Lung (tissue), 12 donors: ENCODE measurements around the gene MUCL3. TPM values are rescaled to one million over a fixed set of nuclear protein-coding genes. Genes with fewer than 3 reads are reported as not detected.
"Not testable (repeated sequence)": the region's sequence is repeated elsewhere in the genome, so short reads cannot be mapped to it uniquely, and the experiment has no call there.

ENCODE experiments used
- ATAC-seq: fragments of 200-7000 bp; cut with Tn5 transposase; one replicate; pipeline ENCODE4 v1.9.1; 2020; ENCODE audit warnings: moderate number of reproducible peaks; ENCODE audit not compliant: insufficient read depth, low FRiP score
- DNase-seq, 3 donors: peaks; one replicate each; pipeline ENCODE4 v3.0.0-alpha.2; 2013 to 2017
- H3K27ac ChIP-seq, 2 donors: one replicate each; pipeline ENCODE4 v1.5.1; 2013; ENCODE audit warnings: mild to moderate bottlenecking in 2 of 2, moderate library complexity in 2 of 2, control low read depth in 1 of 2, inconsistent platforms in 1 of 2, low read depth in 1 of 2, low read length in 1 of 2
- H3K27me3 ChIP-seq, 3 donors: one replicate each; pipeline ENCODE4 v1.5.1; 2013; ENCODE audit warnings: low read length in 2 of 3; ENCODE audit not compliant: control insufficient read depth in 3 of 3, insufficient read depth in 3 of 3
- H3K36me3 ChIP-seq, 4 donors: one replicate each; pipeline ENCODE4 v1.5.1; 2013; ENCODE audit warnings: low read length in 4 of 4, mild to moderate bottlenecking in 1 of 4, moderate library complexity in 1 of 4; ENCODE audit not compliant: control insufficient read depth in 4 of 4, insufficient read depth in 4 of 4
- H3K4me1 ChIP-seq, 5 donors: one replicate each; pipeline ENCODE4 v1.5.1; 2013; ENCODE audit warnings: low read length in 5 of 5, mild to moderate bottlenecking in 2 of 5, moderate library complexity in 1 of 5; ENCODE audit not compliant: control insufficient read depth in 5 of 5, insufficient read depth in 5 of 5
- H3K4me3 ChIP-seq: one replicate; pipeline ENCODE4 v1.5.1; 2013; ENCODE audit warnings: mild to moderate bottlenecking, control low read depth, moderate library complexity
- H3K9ac ChIP-seq, 2 donors: one replicate each; pipeline ENCODE4 v1.5.1; 2013; ENCODE audit warnings: low read length in 2 of 2, control low read depth in 1 of 2; ENCODE audit not compliant: insufficient read depth in 1 of 2
- H3K9me3 ChIP-seq, 4 donors: one replicate each; pipeline ENCODE4 v1.5.1; 2013; ENCODE audit warnings: low read length in 3 of 4, mild to moderate bottlenecking in 1 of 4, moderate library complexity in 1 of 4; ENCODE audit not compliant: control insufficient read depth in 4 of 4, insufficient read depth in 3 of 4
- CTCF ChIP-seq: IDR thresholded peaks from 2 replicates; pipeline ENCODE4 v1.5.1; 2012; ENCODE audit warnings: mild to moderate bottlenecking; ENCODE audit errors: control extremely low read depth, extremely low read depth
- WGBS, 2 donors: extraction: QIAGEN DNeasy Blood & Tissue Kit; methylation state at CpG; one replicate each; pipeline ENCODE4 v1.1.7; 2013; 5-methylcytosine and 5-hydroxymethylcytosine counted together
- polyA plus RNA-seq, 2 donors: library from polyadenylated mRNA; stranded (reverse); fragments of 200-250 nt; gene quantifications; one replicate each; pipeline ENCODE4 v1.2.1, GENCODE V29; 2013
- total RNA-seq, 2 donors: library from RNA; depleted of rRNA in 1 of 2; stranded (reverse); fragments of >200 nt in 1 of 2; gene quantifications; one replicate each; pipeline ENCODE4 v1.2.1, GENCODE V29; 2014 to 2021
- donor health status: control.
- donor health status: control.
- donor health status: Bipolar disorder and iron deficiency.
- donor health status: healthy.
- donor health status: DM: yes; HTN: yes; CAD: no.

The MUCL3 gene
- total and polyA plus RNA-seq, 4 donors = 0.47 to 6.4 (median 2.0) TPM

- Histone ChIP-seq H3K9me3 (no peaks in the 10 kb centered on the region), H3K27me3 (no peaks in the 10 kb centered on the region), H3K4me1 (peaks cover 0 to 16% (median 11%) of the 10 kb centered on the region in 5 donors), H3K27ac (no peak overlapping the region), H3K9ac (no peak overlapping the region), H3K36me3 (peaks cover 7 to 46% (median 19%) of the 10 kb centered on the region in 4 donors), H3K4me3 (no peak overlapping the region)
- 83 to 90% methylated on average over 8 of the region's 8 CpGs for WGBS, 2 donors
- ATAC-seq (no peak), DNase-seq (no peak)
- TF ChIP-seq CTCF = no peak
These were observed 22.1 kb upstream of the MUCL3 start for GRCh38 chr6:30918670-30919069.

GRCh38 chr6:30922447-30922852 lies 18.3 kb upstream of the MUCL3 start:
- H3K27me3 ChIP-seq = no peaks in the 10 kb centered on the region
- ATAC-seq = no peak
- H3K4me3 ChIP-seq = no peak overlapping the region
- DNase-seq = no peak
- no peaks in the 10 kb centered on the region for H3K4me1 ChIP-seq
- H3K9ac ChIP-seq = no peak overlapping the region
- peaks cover 7 to 64% (median 21%) of the 10 kb centered on the region in 4 donors for H3K36me3 ChIP-seq
- TF ChIP-seq CTCF = no peak
- peaks cover 0 to 3% (median 0%) of the 10 kb centered on the region in 4 donors for H3K9me3 ChIP-seq
- WGBS, 2 donors = 93 to 94% methylated on average over 7 of the region's 7 CpGs
- H3K27ac ChIP-seq = no peak overlapping the region

GRCh38 chr6:30924040-30924627 lies 16.6 kb upstream of the MUCL3 start:
- H3K27ac ChIP-seq = peak overlapping the region in 1 of 2 donors; percentile 43
- H3K9ac ChIP-seq, DNase-seq, H3K9me3 ChIP-seq, H3K4me1 ChIP-seq, H3K27me3 ChIP-seq, H3K4me3 ChIP-seq, ATAC-seq: not testable (repeated sequence)
- peaks cover 7 to 58% (median 21%) of the 10 kb centered on the region in 4 donors for H3K36me3 ChIP-seq
- WGBS, 2 donors = 90% methylated on average over 9 of the region's 9 CpGs

GRCh38 chr6:30926644-30927043 lies 14.1 kb upstream of the MUCL3 start:
- Histone ChIP-seq H3K9ac (no peak overlapping the region), H3K4me3 (no peak overlapping the region), H3K9me3 (peaks cover 0 to 4% (median 1%) of the 10 kb centered on the region in 4 donors), H3K36me3 (peaks cover 0 to 40% (median 13%) of the 10 kb centered on the region in 4 donors), H3K4me1 (peaks cover 0 to 7% (median 0%) of the 10 kb centered on the region in 5 donors), H3K27me3 (no peaks in the 10 kb centered on the region), H3K27ac (peak overlapping the region; percentile 24 to 81)
- ATAC-seq (peak; percentile 75), DNase-seq (no peak)
- no peak for TF ChIP-seq CTCF
- 73 to 86% methylated on average over 4 of the region's 4 CpGs for WGBS, 2 donors

- H3K4me1 ChIP-seq, H3K4me3 ChIP-seq, H3K9me3 ChIP-seq, H3K9ac ChIP-seq, ATAC-seq, H3K27me3 ChIP-seq, DNase-seq: not testable (repeated sequence)
- peaks cover 0 to 36% (median 13%) of the 10 kb centered on the region in 4 donors for H3K36me3 ChIP-seq
- peak overlapping the region; percentile 24 to 81 for H3K27ac ChIP-seq
- 79 to 90% methylated on average over 3 of the region's 3 CpGs for WGBS, 2 donors
These were observed 13.7 kb upstream of the MUCL3 start for GRCh38 chr6:30927080-30927479.
